ENCODE results near the gene SORCS2.

DNA sequence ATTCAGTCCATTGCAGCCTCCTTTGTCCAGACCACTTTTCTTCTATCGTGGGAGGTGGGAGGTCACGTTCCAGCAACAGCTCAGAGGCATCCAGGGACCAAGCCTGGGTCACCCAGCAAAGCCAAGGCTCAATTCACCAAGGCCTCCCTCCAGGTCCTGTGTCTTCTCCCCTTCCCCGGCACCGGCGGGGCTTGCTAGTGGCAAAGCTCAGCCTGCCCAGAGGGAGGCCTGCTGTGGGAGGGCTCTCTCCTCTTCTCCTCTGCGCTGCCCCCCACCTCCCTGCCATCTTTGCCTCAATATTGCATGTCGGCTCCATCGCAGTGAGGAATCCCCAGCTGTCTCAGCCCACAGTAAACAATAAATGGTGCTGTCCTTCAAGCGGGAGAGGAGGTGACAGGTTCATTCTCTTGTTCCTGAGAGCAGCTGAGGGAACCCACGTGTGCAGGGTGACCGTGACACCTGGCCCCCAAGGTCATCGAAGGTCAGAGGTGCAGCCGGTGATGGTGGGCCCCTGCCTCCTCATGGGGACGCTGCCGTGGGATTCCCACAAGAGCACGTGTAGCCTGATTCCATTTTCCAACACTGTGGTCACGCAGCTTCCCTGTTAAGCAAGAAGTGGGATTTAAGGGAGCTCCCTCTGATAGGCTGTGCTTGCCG, 353.9 kb downstream of the SORCS2 start:
- TF ChIP-seq, protein P1, sequence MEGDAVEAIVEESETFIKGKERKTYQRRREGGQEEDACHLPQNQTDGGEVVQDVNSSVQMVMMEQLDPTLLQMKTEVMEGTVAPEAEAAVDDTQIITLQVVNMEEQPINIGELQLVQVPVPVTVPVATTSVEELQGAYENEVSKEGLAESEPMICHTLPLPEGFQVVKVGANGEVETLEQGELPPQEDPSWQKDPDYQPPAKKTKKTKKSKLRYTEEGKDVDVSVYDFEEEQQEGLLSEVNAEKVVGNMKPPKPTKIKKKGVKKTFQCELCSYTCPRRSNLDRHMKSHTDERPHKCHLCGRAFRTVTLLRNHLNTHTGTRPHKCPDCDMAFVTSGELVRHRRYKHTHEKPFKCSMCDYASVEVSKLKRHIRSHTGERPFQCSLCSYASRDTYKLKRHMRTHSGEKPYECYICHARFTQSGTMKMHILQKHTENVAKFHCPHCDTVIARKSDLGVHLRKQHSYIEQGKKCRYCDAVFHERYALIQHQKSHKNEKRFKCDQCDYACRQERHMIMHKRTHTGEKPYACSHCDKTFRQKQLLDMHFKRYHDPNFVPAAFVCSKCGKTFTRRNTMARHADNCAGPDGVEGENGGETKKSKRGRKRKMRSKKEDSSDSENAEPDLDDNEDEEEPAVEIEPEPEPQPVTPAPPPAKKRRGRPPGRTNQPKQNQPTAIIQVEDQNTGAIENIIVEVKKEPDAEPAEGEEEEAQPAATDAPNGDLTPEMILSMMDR (conservative IDR thresholded peaks at IDR 0.05; ENCODE audit: low read depth, low read length): no peak
- no peak for TF ChIP-seq EZH2 (IDR thresholded peaks at IDR 0.05; ENCODE audit: borderline replicate concordance, low read depth, low read length, poor library complexity, severe bottlenecking)

Measured in A673 (cell line).